Measurements from ENCODE around the gene SHPK. TPM values are rescaled to one million over a fixed set of nuclear protein-coding genes. Genes with fewer than 3 reads are reported as not detected.
A peak's percentile ranks its signal among the peaks of the same experiment; 100 is the strongest.
"Not testable (repeated sequence)": the region's sequence is repeated elsewhere in the genome, so short reads cannot be mapped to it uniquely, and the experiment has no call there.

SHPK gene
- total RNA-seq, 1 donor from 2014 or later, result 4.8 TPM

DNA sequence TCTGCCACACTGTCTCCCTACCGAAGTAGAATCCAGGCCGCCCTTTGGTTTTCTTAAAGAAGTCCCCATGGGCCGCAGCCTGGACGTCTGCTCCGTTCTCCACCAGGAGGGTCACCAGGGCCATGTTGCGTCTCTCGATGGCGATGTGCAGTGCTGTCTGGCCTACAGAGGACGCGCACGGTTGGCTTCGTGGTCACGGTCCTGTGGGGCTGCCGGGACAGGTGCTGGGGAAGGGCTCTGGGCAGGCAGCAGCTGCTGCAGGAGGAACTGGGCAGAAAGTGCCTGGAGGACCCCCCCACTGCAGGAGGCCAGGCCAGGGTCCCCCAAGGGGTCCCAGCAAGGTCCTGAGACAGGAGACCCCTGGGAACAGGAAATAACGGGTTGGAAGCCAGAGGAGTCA, 45.8 kb downstream of the SHPK start:
- DNase-seq (ENCODE audit: low read depth), result peak; percentile 54

GRCh38 chr17:3589784-3590183, 46.3 kb downstream of the SHPK start:
- no peak for DNase-seq (ENCODE audit: low read depth)

- no peak for DNase-seq (ENCODE audit: low read depth)
Measured at GRCh38 chr17:3585826-3586225, 50.2 kb downstream of the SHPK start.

DNA sequence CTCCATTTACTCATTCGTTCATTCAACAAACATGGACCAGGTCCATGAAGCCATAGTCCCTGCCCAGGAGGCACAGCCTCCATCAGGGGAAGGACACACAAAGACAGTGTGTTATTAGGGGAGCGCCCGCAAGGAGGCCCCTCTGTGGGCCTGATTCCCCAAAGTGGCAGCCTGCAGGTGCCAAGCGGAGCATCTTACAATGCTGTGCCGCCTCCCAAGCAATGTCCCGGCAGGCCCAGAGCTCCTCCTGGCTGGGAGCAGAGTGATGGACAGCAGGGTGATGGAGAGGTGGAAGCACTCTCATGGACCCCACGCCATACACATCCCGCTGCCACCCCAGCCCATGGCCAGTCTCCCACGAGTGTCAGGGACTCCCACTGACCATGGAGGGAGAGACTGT, 52.6 kb downstream of the SHPK start:
- no peak for DNase-seq (ENCODE audit: low read depth)

- DNase-seq (ENCODE audit: low read depth), result no peak
Measured at GRCh38 chr17:3582915-3583314, 53.1 kb downstream of the SHPK start.

GRCh38 chr17:3578667-3579066, 57.4 kb downstream of the SHPK start:
- not testable (repeated sequence) for DNase-seq (ENCODE audit: low read depth)

- DNase-seq (ENCODE audit: low read depth), result no peak
Measured at GRCh38 chr17:3576970-3577369, 59.1 kb downstream of the SHPK start.

DNA sequence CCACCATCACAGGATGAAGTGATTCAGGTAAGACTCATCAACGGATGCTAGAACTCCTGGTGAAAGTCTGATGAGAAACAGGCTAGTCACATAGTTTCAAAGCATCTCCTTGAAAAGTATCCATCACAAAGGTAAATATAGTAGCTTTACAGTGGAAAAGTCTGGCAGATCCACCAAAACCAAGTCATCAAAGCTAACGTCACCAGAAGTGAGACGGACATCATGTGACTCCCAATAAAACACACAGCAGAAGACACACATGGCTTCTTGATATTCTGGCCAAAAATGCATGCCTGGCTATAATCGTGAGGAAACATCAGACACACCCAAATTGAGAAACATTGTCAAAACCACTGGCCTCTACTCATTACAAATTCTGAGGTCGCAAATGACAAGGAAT, 60.5 kb downstream of the SHPK start:
- DNase-seq (ENCODE audit: low read depth), result no peak

DNA sequence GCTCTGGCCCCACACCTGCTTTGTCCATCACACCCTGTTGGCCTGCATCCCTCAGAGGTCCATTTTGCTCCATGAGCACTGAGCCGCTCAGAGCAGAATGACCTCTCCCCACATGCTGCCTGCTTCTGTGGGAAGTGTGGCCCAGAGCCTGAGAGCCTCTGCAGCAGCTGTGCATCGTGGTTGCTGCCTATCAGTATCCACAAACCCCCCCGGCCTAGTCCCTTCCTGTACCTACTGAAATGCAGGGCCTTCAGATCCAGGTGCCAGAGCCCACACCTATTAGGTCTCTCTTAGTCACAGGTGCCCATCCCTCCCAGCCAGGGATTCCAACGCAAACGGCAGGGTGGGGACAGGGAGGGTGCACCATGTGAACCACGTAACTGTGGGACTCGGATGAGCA, 61.8 kb downstream of the SHPK start:
- DNase-seq (ENCODE audit: low read depth), result peak; percentile 66

DNA sequence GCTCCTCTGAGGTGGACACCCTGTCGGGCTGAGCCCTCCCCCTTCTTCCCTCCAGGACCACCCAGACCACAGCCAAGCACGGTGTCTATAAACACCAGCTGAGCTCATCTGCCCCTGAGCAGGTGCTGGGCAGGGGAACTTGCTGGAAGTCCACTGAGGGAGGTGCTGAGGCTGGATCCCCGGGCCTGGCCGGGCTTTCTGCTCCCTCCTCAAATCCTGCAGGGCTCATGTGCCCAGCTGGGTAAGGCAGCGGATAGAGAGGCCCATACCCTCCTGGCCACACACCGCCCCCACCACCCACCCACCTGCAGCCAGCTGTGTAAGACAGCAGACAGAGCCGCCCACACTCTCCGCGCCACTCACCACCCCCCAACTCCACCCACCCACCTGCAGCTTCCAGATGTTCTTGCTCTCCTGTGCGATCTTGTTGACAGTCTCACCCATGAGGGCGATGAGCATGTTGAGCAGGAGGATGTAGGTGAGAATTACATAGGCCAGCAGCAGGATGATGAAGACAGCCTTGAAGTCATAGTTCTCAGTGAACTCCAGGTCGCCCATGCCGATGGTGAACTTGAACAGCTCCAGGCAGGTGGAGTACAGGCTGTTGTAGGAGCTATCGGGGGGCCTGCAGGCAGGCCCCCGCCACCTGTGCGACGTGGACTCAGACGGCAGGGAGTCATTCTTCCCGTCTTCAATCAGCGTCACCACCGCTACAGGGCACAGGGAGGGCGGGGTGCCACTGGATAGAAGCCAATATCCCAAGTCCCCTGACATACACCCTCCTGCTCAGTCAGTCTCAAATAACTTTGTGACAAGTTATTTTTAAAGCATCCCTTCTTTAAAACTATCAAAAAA, 62.6 kb downstream of the SHPK start:
- no peak for DNase-seq (ENCODE audit: low read depth)

DNA sequence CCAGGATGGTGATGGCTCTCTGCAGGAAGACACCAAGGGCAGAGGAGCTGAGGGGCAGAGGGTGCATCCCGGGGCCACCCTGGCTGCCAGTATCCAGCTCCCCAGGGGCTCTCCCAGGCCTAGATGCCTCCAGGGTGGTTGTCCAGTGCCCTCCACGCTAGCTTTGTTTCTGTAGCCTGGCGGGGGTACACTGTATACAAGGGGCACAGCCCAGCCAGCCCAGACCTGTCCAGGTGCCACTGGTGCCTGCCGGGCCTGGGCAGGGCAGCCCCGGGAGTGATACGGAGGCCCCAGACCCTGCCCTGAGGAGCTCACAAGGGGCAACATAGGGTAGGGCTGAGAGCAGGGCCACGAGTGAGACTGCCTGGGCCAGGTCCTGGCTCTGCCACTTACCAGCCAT, 63.8 kb downstream of the SHPK start:
- no peak for DNase-seq (ENCODE audit: low read depth)

GRCh38 chr17:3571043-3571900, 64.8 kb downstream of the SHPK start:
- DNase-seq (ENCODE audit: low read depth), result no peak

- no peak for DNase-seq (ENCODE audit: low read depth)
Measured at GRCh38 chr17:3569534-3570137, 66.4 kb downstream of the SHPK start.

- no peak for DNase-seq (ENCODE audit: low read depth)
Measured at GRCh38 chr17:3566551-3566950, 69.5 kb downstream of the SHPK start.

DNA sequence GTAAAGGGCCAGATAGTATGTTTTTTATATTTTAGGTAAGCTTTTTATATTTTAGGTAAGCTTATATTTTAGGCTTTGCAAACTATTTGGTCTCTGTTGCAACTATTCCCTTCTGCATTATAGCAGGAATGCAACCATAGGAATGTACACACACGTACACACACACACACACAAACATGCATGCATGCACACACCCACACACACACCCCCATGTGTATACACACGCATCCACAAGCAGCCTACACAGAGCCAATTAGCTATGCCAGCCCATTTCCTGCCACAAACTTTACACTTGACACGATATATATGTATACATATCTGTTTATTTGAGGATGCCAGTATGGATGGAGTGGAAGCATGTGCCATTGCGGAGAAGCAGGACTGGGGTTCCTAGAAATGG, 70.9 kb downstream of the SHPK start:
- no peak for DNase-seq (ENCODE audit: low read depth)

GRCh38 chr17:3564241-3564640, 71.8 kb downstream of the SHPK start:
- DNase-seq (ENCODE audit: low read depth), result not testable (repeated sequence)

DNA sequence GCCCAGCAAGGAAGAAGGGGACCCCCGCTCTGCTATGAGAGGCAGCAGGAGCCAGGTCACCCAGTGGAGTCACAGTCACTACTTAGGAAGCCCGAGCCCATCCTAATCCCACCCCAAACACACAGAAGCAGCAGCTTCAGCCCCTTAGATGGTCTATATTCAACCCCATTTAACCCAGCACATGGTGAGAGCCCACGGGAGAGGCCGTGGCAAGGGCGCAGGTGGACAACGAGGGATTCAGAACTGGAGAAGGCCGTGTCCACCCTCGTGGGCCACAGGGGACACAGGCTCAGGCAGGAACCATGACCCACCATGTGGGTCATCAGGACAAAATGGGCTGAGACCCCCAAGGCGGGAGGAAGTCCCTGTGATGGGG, 76.8 kb downstream of the SHPK start:
- no peak for DNase-seq (ENCODE audit: low read depth)

DNA sequence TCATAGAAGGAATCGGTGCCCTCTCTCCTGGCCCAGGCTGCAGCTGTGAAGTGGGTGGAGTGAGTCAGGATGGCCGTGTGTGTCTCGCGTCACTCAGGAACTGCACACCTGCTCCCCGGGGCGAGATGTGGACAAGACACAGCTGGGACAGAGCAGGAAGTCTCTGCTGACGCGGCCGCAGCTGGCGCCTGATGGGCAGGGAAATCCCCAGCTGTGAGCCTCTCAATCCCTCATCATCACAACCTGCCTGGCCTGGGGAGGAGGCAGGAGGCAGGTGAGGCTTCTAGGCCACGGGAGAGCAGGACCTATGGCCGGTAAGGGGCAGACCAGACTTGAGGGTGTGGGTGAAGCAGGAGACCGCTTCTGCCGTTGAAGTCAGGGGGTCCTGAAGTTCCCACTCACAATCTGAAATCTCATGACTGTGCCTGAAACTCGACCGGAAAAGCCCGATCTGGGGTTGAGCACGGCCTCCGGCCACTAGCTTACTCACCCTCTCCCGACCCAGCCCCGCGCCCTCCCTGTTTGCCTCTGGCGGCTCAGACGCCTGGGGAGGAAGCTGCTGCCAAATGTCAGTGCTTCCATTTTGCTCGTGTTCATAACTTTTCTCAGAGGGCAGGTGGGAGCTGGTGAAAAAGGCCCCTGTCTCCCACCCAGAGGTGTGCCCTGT, 77.3 kb downstream of the SHPK start:
- DNase-seq (ENCODE audit: low read depth), result peak; percentile 62

All from myocyte (in vitro differentiated cells).